Kidney epithelial cell (primary cell): ENCODE data around the gene ZNF559. TPM values are rescaled to one million over a fixed set of nuclear protein-coding genes. Genes with fewer than 3 reads are reported as not detected.
A peak's percentile ranks its signal among the peaks of the same experiment; 100 is the strongest.

Experiments
- DNase-seq: peaks from one replicate; pipeline ENCODE4 v3.0.0-alpha.2; 2010; ENCODE audit warnings: low read depth
- H3K27me3 ChIP-seq: 2 replicates; pipeline ENCODE4 v1.6.0; 2011; ENCODE audit warnings: low read length; ENCODE audit not compliant: control insufficient read depth, insufficient read depth
- H3K36me3 ChIP-seq: 2 replicates; pipeline ENCODE4 v1.5.1; 2011; ENCODE audit warnings: low read length; ENCODE audit not compliant: control insufficient read depth, insufficient read depth
- H3K4me3 ChIP-seq: 2 replicates; pipeline ENCODE4 v1.5.1; 2011; ENCODE audit warnings: low read depth, mild to moderate bottlenecking, control low read depth, low read length
- total RNA-seq: library from RNA; depleted of rRNA; stranded (reverse); fragments of >200 nt; gene quantifications from 2 replicates; pipeline ENCODE4 v1.2.3, GENCODE V29; 2015
- TF ChIP-seq, protein P1 (sequence below): IDR thresholded peaks from 2 replicates; pipeline ENCODE4 v1.5.1; 2011; ENCODE audit warnings: mild to moderate bottlenecking, moderate library complexity, low read length, control low read depth, inconsistent platforms; ENCODE audit not compliant: insufficient read depth, poor library complexity, severe bottlenecking

The ZNF559 gene
- total RNA-seq, 1 donor from 2014 or later, result 10.9 TPM

DNA sequence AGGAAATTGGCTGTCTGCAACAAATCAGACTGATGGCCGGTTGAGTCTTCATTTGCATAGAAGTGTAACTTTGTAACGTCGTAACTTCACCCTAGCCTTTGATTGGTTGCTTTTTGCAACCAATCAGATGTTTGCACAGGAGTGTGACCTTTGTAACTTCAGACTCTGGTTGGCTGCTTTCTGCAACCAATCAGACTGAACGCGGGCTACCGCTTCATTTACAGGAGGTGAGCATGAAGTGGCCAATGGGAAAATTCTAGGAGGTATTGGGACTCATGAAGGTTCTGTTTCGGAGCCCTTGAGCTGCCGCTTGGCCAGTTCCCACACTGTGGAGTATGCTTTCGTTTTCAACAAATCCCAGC is 441 bp upstream of the ZNF559 start:
- DNase-seq, result peak; percentile 61
- Histone ChIP-seq H3K27me3 (no peaks in the 10 kb centered on the region), H3K36me3 (no peaks in the 10 kb centered on the region), H3K4me3 (peak overlapping the region; percentile 74)
- TF ChIP-seq, protein P1, sequence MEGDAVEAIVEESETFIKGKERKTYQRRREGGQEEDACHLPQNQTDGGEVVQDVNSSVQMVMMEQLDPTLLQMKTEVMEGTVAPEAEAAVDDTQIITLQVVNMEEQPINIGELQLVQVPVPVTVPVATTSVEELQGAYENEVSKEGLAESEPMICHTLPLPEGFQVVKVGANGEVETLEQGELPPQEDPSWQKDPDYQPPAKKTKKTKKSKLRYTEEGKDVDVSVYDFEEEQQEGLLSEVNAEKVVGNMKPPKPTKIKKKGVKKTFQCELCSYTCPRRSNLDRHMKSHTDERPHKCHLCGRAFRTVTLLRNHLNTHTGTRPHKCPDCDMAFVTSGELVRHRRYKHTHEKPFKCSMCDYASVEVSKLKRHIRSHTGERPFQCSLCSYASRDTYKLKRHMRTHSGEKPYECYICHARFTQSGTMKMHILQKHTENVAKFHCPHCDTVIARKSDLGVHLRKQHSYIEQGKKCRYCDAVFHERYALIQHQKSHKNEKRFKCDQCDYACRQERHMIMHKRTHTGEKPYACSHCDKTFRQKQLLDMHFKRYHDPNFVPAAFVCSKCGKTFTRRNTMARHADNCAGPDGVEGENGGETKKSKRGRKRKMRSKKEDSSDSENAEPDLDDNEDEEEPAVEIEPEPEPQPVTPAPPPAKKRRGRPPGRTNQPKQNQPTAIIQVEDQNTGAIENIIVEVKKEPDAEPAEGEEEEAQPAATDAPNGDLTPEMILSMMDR, result no peak

DNA sequence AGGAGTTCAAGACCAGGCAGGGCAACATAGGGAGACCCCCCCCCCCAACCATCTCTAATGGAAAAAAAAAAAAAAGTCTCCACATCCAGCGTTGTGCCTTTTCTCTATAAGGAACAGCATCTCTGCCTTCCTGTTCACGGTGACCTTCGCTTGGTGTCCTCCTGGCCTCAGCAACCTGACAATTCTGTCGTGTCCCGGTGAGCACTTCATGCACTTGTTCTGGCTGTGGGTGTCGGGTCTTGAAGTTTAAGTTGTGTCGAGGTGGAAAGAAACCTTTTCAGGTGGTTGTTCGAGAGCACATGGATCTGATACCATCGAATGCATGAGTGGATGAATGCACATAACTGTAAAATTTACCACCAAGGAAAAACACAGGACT is 594 bp downstream of the ZNF559 start:
- H3K27me3 ChIP-seq, result no peaks in the 10 kb centered on the region
- TF ChIP-seq, protein P1, result no peak
- peak overlapping the region; percentile 74 for H3K4me3 ChIP-seq
- no peak for DNase-seq
- H3K36me3 ChIP-seq, result no peaks in the 10 kb centered on the region

DNA sequence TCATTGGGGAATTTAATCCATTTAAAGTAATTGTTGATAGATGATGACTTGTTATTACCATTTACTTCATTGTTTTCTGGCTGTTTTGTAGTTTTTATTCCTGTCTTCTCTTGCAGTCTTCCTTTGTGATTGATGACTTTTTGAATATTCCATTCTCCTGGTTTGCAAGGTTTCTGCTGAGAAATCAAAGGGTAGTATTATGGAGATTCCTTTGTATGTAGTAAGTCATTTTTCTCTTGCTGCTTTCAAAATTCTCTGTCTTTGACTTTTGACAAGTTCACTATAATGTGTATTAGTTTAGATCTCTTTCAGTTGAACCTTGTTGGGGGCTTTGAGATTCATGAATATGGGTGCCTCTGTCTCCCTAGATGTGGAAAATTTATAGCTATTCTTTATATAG is 6.0 kb downstream of the ZNF559 start:
- no peaks in the 10 kb centered on the region for H3K27me3 ChIP-seq
- H3K4me3 ChIP-seq, result no peak overlapping the region
- no peak for DNase-seq
- peaks cover 1% of the 10 kb centered on the region for H3K36me3 ChIP-seq
- TF ChIP-seq, protein P1, result no peak

- Histone ChIP-seq H3K36me3 (peaks cover 3% of the 10 kb centered on the region), H3K27me3 (no peaks in the 10 kb centered on the region), H3K4me3 (no peak overlapping the region)
- TF ChIP-seq, protein P1, result no peak
- no peak for DNase-seq
These were observed 18.8 kb downstream of the ZNF559 start for GRCh38 chr19:9342610-9343304.

- TF ChIP-seq, protein P1, result no peak
- H3K36me3 ChIP-seq, result peaks cover 3% of the 10 kb centered on the region
- DNase-seq, result no peak
- no peak overlapping the region for H3K4me3 ChIP-seq
- no peaks in the 10 kb centered on the region for H3K27me3 ChIP-seq
These were observed 21.0 kb downstream of the ZNF559 start for GRCh38 chr19:9345005-9345404.

- H3K36me3 ChIP-seq, result no peaks in the 10 kb centered on the region
- TF ChIP-seq, protein P1, result no peak
These were observed 24.3 kb downstream of the ZNF559 start for GRCh38 chr19:9348253-9348652.

More at GRCh38 chr19:9348253-9348652, 24.3 kb downstream of the ZNF559 start:
- DNase-seq, result no peak
- H3K4me3 ChIP-seq, result no peak overlapping the region
- no peaks in the 10 kb centered on the region for H3K27me3 ChIP-seq
